IMR-90 (cell line): Measurements from ENCODE around the gene ZNF48.

Source experiments
- BHLHE40 ChIP-seq: fragments of 150-350 bp; IDR thresholded peaks from 2 replicates; pipeline ENCODE4 v1.6.1; 2016; ENCODE audit warnings: mild to moderate bottlenecking, low read depth, low read length
- FOS ChIP-seq: fragments of 150-350 bp; IDR thresholded peaks from 2 replicates; pipeline ENCODE4 v1.6.1; 2016; ENCODE audit warnings: low read depth, low read length
- MAFK ChIP-seq: IDR thresholded peaks from 2 replicates; pipeline ENCODE4 v1.6.1; 2012; ENCODE audit warnings: low read depth, low read length, improper control_type of control experiment
- MXI1 ChIP-seq: IDR thresholded peaks from 2 replicates; pipeline ENCODE4 v1.6.1; 2012; ENCODE audit warnings: low read depth, mild to moderate bottlenecking, low read length, moderate library complexity, borderline replicate concordance
- NFE2L2 ChIP-seq: fragments of 150-350 bp; IDR thresholded peaks from 2 replicates; pipeline ENCODE4 v1.6.1; 2016; ENCODE audit warnings: low read depth, mild to moderate bottlenecking, low read length
- POLR2A ChIP-seq: IDR thresholded peaks from 2 replicates; pipeline ENCODE4 v1.6.1; 2012; ENCODE audit warnings: mild to moderate bottlenecking, low read depth, low read length
- RFX5 ChIP-seq: IDR thresholded peaks from 2 replicates; pipeline ENCODE4 v1.8.0; 2012; ENCODE audit warnings: low read depth, mild to moderate bottlenecking, low read length, moderate library complexity
- TF ChIP-seq, protein P1 (sequence below): conservative IDR thresholded peaks from 2 replicates; pipeline ENCODE4 v1.5.1; 2012; ENCODE audit warnings: mild to moderate bottlenecking, low read depth, low read length, improper control_type of control experiment
- TF ChIP-seq, protein P2 (sequence below): fragments of 150-350 bp; IDR thresholded peaks from 2 replicates; pipeline ENCODE4 v1.6.1; 2017; ENCODE audit warnings: mild to moderate bottlenecking, antibody characterized with exemption, low read length, low read depth
- TF ChIP-seq, protein P3 (sequence below): fragments of 150-350 bp; IDR thresholded peaks from 2 replicates; pipeline ENCODE4 v1.6.1; 2016; ENCODE audit warnings: low read depth, mild to moderate bottlenecking, low read length, moderate library complexity, borderline replicate concordance

DNA sequence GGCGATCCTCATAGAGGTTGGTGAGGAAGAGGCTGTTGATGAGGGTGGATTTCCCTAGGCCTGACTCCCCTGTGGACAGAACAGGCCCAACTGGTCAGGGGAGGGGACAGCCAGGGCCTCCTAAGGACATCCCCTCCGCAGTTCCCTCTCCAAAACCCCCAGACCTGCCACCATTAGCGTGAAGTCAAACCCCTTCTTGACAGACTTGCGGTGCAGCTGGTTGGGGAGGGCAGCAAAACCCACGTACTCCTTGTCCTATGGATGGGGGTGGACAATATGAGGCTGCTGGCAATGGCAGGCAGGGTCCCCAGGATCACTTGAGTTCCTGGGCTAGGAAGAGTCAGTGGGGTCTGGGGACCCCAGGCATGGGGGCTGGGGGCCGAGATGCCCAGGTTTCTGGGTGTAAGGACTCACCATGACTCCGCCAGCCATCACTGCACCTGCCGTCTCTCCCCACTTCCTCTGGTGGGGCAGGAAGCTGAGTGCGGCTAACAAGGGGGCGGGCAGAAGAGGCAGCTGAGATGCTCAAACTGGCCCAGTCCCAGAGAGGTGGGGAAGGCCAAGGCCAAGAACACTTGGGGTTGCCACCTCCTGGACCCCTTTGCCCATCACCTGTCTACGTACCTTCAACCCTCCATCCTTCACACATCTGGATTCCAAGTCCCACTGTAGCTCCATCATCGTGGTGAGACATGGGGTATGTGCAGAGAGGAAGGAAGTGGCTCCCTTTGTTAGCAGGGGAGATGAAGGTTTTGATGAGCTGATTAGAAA lies 12.9 kb upstream of the ZNF48 start, which contains the start of gene SEPTIN1:
- no peak for TF ChIP-seq NFE2L2
- no peak for TF ChIP-seq POLR2A
- TF ChIP-seq, protein P1, sequence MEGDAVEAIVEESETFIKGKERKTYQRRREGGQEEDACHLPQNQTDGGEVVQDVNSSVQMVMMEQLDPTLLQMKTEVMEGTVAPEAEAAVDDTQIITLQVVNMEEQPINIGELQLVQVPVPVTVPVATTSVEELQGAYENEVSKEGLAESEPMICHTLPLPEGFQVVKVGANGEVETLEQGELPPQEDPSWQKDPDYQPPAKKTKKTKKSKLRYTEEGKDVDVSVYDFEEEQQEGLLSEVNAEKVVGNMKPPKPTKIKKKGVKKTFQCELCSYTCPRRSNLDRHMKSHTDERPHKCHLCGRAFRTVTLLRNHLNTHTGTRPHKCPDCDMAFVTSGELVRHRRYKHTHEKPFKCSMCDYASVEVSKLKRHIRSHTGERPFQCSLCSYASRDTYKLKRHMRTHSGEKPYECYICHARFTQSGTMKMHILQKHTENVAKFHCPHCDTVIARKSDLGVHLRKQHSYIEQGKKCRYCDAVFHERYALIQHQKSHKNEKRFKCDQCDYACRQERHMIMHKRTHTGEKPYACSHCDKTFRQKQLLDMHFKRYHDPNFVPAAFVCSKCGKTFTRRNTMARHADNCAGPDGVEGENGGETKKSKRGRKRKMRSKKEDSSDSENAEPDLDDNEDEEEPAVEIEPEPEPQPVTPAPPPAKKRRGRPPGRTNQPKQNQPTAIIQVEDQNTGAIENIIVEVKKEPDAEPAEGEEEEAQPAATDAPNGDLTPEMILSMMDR: no peak
- no peak for TF ChIP-seq MXI1
- TF ChIP-seq RFX5: no peak
- no peak for TF ChIP-seq MAFK
- TF ChIP-seq, protein P2, sequence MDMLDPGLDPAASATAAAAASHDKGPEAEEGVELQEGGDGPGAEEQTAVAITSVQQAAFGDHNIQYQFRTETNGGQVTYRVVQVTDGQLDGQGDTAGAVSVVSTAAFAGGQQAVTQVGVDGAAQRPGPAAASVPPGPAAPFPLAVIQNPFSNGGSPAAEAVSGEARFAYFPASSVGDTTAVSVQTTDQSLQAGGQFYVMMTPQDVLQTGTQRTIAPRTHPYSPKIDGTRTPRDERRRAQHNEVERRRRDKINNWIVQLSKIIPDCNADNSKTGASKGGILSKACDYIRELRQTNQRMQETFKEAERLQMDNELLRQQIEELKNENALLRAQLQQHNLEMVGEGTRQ: no peak
- no peak for TF ChIP-seq FOS
- TF ChIP-seq BHLHE40: no peak
- TF ChIP-seq, protein P3, sequence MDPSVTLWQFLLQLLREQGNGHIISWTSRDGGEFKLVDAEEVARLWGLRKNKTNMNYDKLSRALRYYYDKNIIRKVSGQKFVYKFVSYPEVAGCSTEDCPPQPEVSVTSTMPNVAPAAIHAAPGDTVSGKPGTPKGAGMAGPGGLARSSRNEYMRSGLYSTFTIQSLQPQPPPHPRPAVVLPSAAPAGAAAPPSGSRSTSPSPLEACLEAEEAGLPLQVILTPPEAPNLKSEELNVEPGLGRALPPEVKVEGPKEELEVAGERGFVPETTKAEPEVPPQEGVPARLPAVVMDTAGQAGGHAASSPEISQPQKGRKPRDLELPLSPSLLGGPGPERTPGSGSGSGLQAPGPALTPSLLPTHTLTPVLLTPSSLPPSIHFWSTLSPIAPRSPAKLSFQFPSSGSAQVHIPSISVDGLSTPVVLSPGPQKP: no peak
